Measurements from ENCODE around the gene INTS1. TPM values are rescaled to one million over a fixed set of nuclear protein-coding genes. Genes with fewer than 3 reads are reported as not detected.

Gene INTS1
- polyA plus RNA-seq, 3 donors = 5.5 to 64.3 (median 7.3) TPM

GRCh38 chr7:1425292-1426136, 78.7 kb downstream of the INTS1 start:
- Histone ChIP-seq H3K79me2 (ENCODE audit: insufficient read depth, low read length) (no peaks in the 10 kb centered on the region), H3K27ac (ENCODE audit: low read depth in 1 of 2, low read length in 2 of 2) (no peak overlapping the region), H3K4me2 (replicated peaks; ENCODE audit: extremely low read depth, low read length, poor library complexity, severe bottlenecking) (no peak overlapping the region), H3K9me3 (replicated peaks in 1 of 2; ENCODE audit: control insufficient read depth in 1 of 2, insufficient read depth in 1 of 2, low read length in 2 of 2) (no peaks in the 10 kb centered on the region), H3K4me1 (ENCODE audit: control insufficient read depth in 1 of 2, insufficient read depth in 2 of 2, low read length in 2 of 2) (no peaks in the 10 kb centered on the region), H3K4me3 (replicated peaks in 1 of 3; ENCODE audit: low read depth in 2 of 3, low read length in 3 of 3) (no peak overlapping the region), H3K27me3 (ENCODE audit: control insufficient read depth in 2 of 2, insufficient read depth in 2 of 2, low read length in 2 of 2) (peaks cover 0 to 7% of the 10 kb centered on the region in 2 donors), H4K20me1 (ENCODE audit: insufficient read depth, low read length) (no peaks in the 10 kb centered on the region), H3K36me3 (replicated peaks in 1 of 2; ENCODE audit: control insufficient read depth in 1 of 2, insufficient read depth in 2 of 2, low read length in 2 of 2) (no peaks in the 10 kb centered on the region), H2AFZ (ENCODE audit: insufficient read depth, low read depth, low read length, poor library complexity, severe bottlenecking) (no peak overlapping the region), H3K9ac (ENCODE audit: insufficient read depth, low read length, poor library complexity, severe bottlenecking) (no peak overlapping the region)
- Mint-ChIP-seq H3K4me1 (no peaks in the 10 kb centered on the region), H3K36me3 (no peaks in the 10 kb centered on the region), H3K27me3 (ENCODE audit: low read depth in 3 of 3) (peaks cover 13 to 27% (median 19%) of the 10 kb centered on the region in 3 donors), H3K4me3 (no peak overlapping the region), H3K9me3 (peaks cover 0 to 4% (median 0%) of the 10 kb centered on the region in 7 donors), H3K27ac (peak overlapping the region in 1 of 7 donors; percentile 42)
- 81% methylated on average over 11 of the region's 18 CpGs for WGBS (ENCODE audit: insufficient coverage)
- TF ChIP-seq CTCF (IDR thresholded peaks at IDR 0.05) = no peak
- DNase-seq = no peak
- intact Hi-C loops (cut with micrococcal nuclease) = no loop called here

DNA sequence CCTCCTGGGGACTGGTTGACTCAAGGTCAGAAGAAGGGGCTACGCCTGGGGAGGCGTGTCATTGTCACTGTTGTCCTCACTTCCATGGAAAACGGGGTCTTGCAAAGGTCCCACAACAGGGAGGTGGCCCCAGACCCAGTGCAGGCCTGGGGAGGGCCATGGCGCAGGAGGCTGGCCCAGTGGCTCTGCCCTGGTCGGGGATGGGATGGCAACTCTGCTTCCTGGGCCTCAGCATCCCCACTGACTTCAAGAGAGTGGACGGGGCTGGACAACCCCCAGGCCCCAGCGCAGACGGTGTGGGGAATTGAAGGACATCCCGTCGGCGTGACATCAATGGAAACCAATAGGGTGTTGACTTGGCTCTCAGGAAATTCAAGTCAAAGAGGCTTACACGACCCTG, 80.1 kb downstream of the INTS1 start:
- H3K9me3 ChIP-seq (replicated peaks in 1 of 2; ENCODE audit: control insufficient read depth in 1 of 2, insufficient read depth in 1 of 2, low read length in 2 of 2) = no peaks in the 10 kb centered on the region
- no peaks in the 10 kb centered on the region for H3K36me3 ChIP-seq (replicated peaks in 1 of 2; ENCODE audit: control insufficient read depth in 1 of 2, insufficient read depth in 2 of 2, low read length in 2 of 2)
- H3K27ac ChIP-seq (ENCODE audit: low read depth in 1 of 2, low read length in 2 of 2) = no peak overlapping the region
- peaks cover 0 to 7% of the 10 kb centered on the region in 2 donors for H3K27me3 ChIP-seq (ENCODE audit: control insufficient read depth in 2 of 2, insufficient read depth in 2 of 2, low read length in 2 of 2)
- H3K9ac ChIP-seq (ENCODE audit: insufficient read depth, low read length, poor library complexity, severe bottlenecking) = no peak overlapping the region
- no peak overlapping the region for H2AFZ ChIP-seq (ENCODE audit: insufficient read depth, low read depth, low read length, poor library complexity, severe bottlenecking)
- WGBS (ENCODE audit: insufficient coverage) = 91% methylated on average over 12 of the region's 12 CpGs
- H3K4me1 Mint-ChIP-seq = no peaks in the 10 kb centered on the region
- H3K4me3 ChIP-seq (replicated peaks in 1 of 3; ENCODE audit: low read depth in 2 of 3, low read length in 3 of 3) = no peak overlapping the region
- H3K4me2 ChIP-seq (replicated peaks; ENCODE audit: extremely low read depth, low read length, poor library complexity, severe bottlenecking) = no peak overlapping the region
- no peaks in the 10 kb centered on the region for H3K4me1 ChIP-seq (ENCODE audit: control insufficient read depth in 1 of 2, insufficient read depth in 2 of 2, low read length in 2 of 2)
- no peak for DNase-seq
- TF ChIP-seq CTCF (IDR thresholded peaks at IDR 0.05) = no peak
- peaks cover 13 to 27% (median 21%) of the 10 kb centered on the region in 3 donors for H3K27me3 Mint-ChIP-seq (ENCODE audit: low read depth in 3 of 3)
- peaks cover 0 to 4% (median 0%) of the 10 kb centered on the region in 7 donors for H3K9me3 Mint-ChIP-seq
- H4K20me1 ChIP-seq (ENCODE audit: insufficient read depth, low read length) = no peaks in the 10 kb centered on the region
- no peak overlapping the region for H3K27ac Mint-ChIP-seq
- intact Hi-C loops (cut with micrococcal nuclease) = no loop called here
- H3K79me2 ChIP-seq (ENCODE audit: insufficient read depth, low read length) = no peaks in the 10 kb centered on the region
- H3K4me3 Mint-ChIP-seq = peak overlapping the region in 1 of 2 donors; percentile 17
- H3K36me3 Mint-ChIP-seq = no peaks in the 10 kb centered on the region
